ENCODE data around the gene ASPHD1. TPM values are rescaled to one million over a fixed set of nuclear protein-coding genes. Genes with fewer than 3 reads are reported as not detected.
"Not testable (repeated sequence)": the region's sequence is repeated elsewhere in the genome, so short reads cannot be mapped to it uniquely, and the experiment has no call there.

ASPHD1 gene
- total RNA-seq, 1 donor from 2014 or later, result not detected

GRCh38 chr16:29881050-29881449, 19.2 kb upstream of the ASPHD1 start:
- Histone ChIP-seq H3K4me3 (no peak overlapping the region), H3K9me3 (no peaks in the 10 kb centered on the region), H3K36me3 (no peaks in the 10 kb centered on the region), H3K4me1 (peaks cover 0 to 4% of the 10 kb centered on the region in 2 donors), H3K27me3 (peaks cover 17% of the 10 kb centered on the region), H3K27ac (no peak overlapping the region)
- no peak for DNase-seq (ENCODE audit: low spot score in 2 of 2)
- TF ChIP-seq, protein P1, sequence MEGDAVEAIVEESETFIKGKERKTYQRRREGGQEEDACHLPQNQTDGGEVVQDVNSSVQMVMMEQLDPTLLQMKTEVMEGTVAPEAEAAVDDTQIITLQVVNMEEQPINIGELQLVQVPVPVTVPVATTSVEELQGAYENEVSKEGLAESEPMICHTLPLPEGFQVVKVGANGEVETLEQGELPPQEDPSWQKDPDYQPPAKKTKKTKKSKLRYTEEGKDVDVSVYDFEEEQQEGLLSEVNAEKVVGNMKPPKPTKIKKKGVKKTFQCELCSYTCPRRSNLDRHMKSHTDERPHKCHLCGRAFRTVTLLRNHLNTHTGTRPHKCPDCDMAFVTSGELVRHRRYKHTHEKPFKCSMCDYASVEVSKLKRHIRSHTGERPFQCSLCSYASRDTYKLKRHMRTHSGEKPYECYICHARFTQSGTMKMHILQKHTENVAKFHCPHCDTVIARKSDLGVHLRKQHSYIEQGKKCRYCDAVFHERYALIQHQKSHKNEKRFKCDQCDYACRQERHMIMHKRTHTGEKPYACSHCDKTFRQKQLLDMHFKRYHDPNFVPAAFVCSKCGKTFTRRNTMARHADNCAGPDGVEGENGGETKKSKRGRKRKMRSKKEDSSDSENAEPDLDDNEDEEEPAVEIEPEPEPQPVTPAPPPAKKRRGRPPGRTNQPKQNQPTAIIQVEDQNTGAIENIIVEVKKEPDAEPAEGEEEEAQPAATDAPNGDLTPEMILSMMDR (IDR thresholded peaks at IDR 0.05), result no peak
- intact Hi-C loops (cut with DNase I), result no loop called here

GRCh38 chr16:29883987-29884386, 16.3 kb upstream of the ASPHD1 start:
- Histone ChIP-seq H3K4me3 (no peak overlapping the region), H3K9me3 (no peaks in the 10 kb centered on the region), H3K27ac (no peak overlapping the region), H3K4me1 (no peaks in the 10 kb centered on the region), H3K27me3 (no peaks in the 10 kb centered on the region), H3K36me3 (no peaks in the 10 kb centered on the region)
- intact Hi-C loops (cut with DNase I), result no loop called here
- DNase-seq (ENCODE audit: low spot score in 2 of 2), result no peak
- TF ChIP-seq, protein P1 (IDR thresholded peaks at IDR 0.05), result no peak

DNA sequence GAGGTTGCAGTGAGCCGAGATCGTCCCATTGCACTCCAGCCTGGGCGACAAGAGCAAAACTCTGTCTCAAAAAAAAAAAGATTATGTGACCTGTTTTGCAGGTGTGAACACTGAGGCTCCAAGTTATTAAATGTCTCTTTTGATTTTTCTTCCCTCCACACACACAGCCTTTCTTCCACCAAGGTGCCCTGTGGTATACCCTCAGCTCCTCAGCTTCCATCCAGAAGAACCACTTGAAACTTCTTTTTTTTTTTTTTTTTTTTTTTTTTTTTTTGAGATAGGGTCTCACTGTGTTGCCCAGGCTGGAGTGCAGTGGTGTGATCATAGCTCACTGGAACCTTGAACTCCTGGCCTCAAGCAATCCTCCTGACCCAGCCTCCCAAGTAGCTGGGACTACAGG, 10.9 kb upstream of the ASPHD1 start:
- DNase-seq (ENCODE audit: low spot score in 2 of 2); intact Hi-C loops (cut with DNase I); H3K9me3 ChIP-seq; H3K4me1 ChIP-seq; H3K27ac ChIP-seq; H3K4me3 ChIP-seq; H3K36me3 ChIP-seq; H3K27me3 ChIP-seq: not testable (repeated sequence)

- H3K4me1 ChIP-seq, result no peaks in the 10 kb centered on the region
- no peaks in the 10 kb centered on the region for H3K36me3 ChIP-seq
- H3K27me3 ChIP-seq, result no peaks in the 10 kb centered on the region
- H3K4me3 ChIP-seq, result no peak overlapping the region
- TF ChIP-seq, protein P1 (IDR thresholded peaks at IDR 0.05), result no peak
- intact Hi-C loops (cut with DNase I), result no loop called here
- H3K9me3 ChIP-seq, result no peaks in the 10 kb centered on the region
- DNase-seq (ENCODE audit: low spot score in 2 of 2), result no peak
- no peak overlapping the region for H3K27ac ChIP-seq
Measured at GRCh38 chr16:29891525-29892457, 8.5 kb upstream of the ASPHD1 start.

GRCh38 chr16:29892458-29892813, 7.9 kb upstream of the ASPHD1 start:
- Histone ChIP-seq H3K36me3 (no peaks in the 10 kb centered on the region), H3K4me3 (no peak overlapping the region), H3K4me1 (no peaks in the 10 kb centered on the region), H3K27me3 (no peaks in the 10 kb centered on the region), H3K27ac (no peak overlapping the region), H3K9me3 (no peaks in the 10 kb centered on the region)
- TF ChIP-seq, protein P1 (IDR thresholded peaks at IDR 0.05), result no peak
- intact Hi-C loops (cut with DNase I), result no loop called here
- no peak for DNase-seq (ENCODE audit: low spot score in 2 of 2)

DNA sequence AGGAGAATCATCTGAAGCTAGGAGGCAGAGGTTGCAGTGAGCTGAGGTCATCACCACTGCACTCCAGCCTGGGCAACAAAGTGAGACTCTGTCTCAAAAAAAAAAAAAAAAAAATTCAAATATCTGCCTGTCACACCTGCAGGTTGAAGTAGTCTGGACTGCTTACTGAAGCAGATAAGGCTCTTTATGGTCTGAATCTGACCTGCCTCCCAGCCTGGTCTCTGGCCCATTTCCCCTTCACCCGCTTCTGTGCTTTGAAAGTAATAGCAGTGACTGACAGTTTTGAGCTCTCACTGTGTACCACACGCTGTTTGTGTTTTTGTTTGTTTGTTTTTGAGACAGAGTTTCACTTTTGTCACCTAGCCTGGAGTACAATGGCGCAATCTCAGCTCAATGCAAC, 6.7 kb upstream of the ASPHD1 start:
- intact Hi-C loops (cut with DNase I), result no loop called here
- TF ChIP-seq, protein P1 (IDR thresholded peaks at IDR 0.05), result no peak
- Histone ChIP-seq H3K27ac (no peak overlapping the region), H3K4me1 (no peaks in the 10 kb centered on the region), H3K36me3 (no peaks in the 10 kb centered on the region), H3K9me3 (no peaks in the 10 kb centered on the region), H3K27me3 (peaks cover 4% of the 10 kb centered on the region), H3K4me3 (no peak overlapping the region)
- DNase-seq (ENCODE audit: low spot score in 2 of 2), result no peak

All from ascending aorta (tissue), 2 donors.